ENCODE results near the gene TIMM10. TPM values are rescaled to one million over a fixed set of nuclear protein-coding genes. Genes with fewer than 3 reads are reported as not detected.

Gene TIMM10, protein sequence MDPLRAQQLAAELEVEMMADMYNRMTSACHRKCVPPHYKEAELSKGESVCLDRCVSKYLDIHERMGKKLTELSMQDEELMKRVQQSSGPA
- polyA plus RNA-seq (2011; rRNA removed) (76.6 and 82.8 TPM in 2 replicates), polyA minus RNA-seq (2011; rRNA and poly(A)+ RNA removed) (29.2 and 33.0 TPM in 2 replicates)

DNA sequence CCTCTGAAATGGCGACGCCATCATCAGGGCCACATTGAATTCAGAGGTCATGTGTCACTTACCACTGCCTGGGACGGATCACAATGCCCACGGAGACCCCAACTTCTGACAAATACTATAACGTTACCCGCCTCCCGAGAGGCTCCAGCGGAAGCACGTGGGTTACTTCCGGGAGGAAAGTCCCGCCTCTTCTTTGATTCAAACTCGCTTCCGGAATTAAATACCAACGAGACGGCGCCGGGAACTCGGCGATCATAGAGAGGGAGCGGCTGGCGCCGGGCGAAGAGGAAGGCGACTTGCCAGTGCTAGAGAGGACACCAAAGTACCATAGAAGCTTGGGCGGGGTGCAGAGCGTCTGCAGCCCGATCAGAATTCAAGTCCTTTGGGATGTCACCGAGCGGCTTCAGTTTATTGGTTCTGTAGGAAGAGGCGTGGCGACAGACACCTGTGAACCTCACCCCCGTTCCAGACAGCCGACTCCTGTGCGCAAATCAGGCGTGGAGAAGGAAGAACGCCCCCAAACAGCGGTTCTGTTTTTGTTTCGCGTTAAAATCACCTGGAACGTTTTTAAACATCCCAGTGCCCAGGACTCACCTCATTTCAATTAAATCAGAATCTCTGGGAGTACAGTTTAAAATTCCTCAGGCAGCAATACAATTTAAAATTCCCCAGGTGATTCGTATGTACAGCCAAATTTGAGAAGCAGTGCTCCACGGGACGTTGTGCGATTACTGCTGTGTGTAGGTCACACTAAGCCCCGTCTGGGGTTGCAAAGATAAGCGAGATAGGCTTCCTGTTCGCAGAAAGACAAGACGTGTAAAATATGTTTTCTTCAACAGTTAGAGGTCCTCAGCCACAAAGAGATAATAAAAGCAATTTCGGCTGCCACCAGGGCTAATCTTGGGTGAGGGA is at the start of gene TIMM10:
Gene TIMM10 (minus strand): TSS at position 159 of the 912 bp plus-strand sequence. CDS start 565 bp downstream, outside the sequence.
- H3K4me3 ChIP-seq (ENCODE audit: low read depth, low read length) = peak within 1 kb of the TSS; percentile 99
- no peaks in the 10 kb centered on the region for H3K9me3 ChIP-seq (ENCODE audit: control insufficient read depth, insufficient read depth, low read length)
- POLR2A ChIA-PET = interaction anchor here (0.5 to 0.7 kb wide), 2 partner anchors 111 to 208 kb away, joined by 3 to 4 read pairs; no protein-coding TSS in a partner anchor
- peak; percentile 86 for DNase-seq (ENCODE audit: low read depth, low spot score)
- H3K27me3 ChIP-seq (ENCODE audit: control insufficient read depth, insufficient read depth, low read length) = peaks cover 5% of the 10 kb centered on the region
- no peak for TF ChIP-seq CTCF (IDR thresholded peaks at IDR 0.05; ENCODE audit: low read depth, low read length)
- CTCF ChIA-PET = interaction anchor here (1.0 to 7.6 kb wide), 8 partner anchors 38 to 993 kb away, joined by 4 to 215 read pairs (median 6); partner anchors contain the start of gene RTN4RL2
- H3K27ac ChIP-seq (ENCODE audit: low read depth, low read length) = no peak within 1 kb of the TSS

DNA sequence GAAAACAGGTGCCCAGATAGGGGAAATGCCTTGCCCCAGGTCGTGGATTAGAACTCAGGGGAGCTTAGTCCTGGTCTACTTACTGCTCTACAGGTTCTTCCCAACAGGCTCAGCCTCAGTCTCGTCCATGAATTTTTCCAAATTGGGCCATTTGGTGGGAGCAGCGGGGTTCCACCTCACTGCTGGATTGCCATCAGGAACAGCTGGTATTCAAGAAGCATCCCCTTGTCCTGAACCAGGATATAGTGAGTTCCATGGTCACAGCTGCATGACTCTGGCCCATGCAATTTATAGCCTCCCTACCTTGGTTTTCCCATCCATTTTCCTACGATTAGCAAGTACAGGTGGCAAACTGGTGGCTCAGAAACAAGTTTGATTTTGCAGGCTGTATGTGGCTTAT is 43.5 kb upstream of the TIMM10 start:
- TF ChIP-seq CTCF (IDR thresholded peaks at IDR 0.05; ENCODE audit: low read depth, low read length) = no peak
- no peak overlapping the region for H3K27ac ChIP-seq (ENCODE audit: low read depth, low read length)
- ChIA-PET CTCF (interaction anchor here (7.5 kb wide), 1 partner anchor 68 kb away, joined by 227 read pairs; no protein-coding TSS in a partner anchor), POLR2A (no interaction called here)
- no peak overlapping the region for H3K4me3 ChIP-seq (ENCODE audit: low read depth, low read length)
- no peaks in the 10 kb centered on the region for H3K9me3 ChIP-seq (ENCODE audit: control insufficient read depth, insufficient read depth, low read length)
- peaks cover 9% of the 10 kb centered on the region for H3K27me3 ChIP-seq (ENCODE audit: control insufficient read depth, insufficient read depth, low read length)
- no peak for DNase-seq (ENCODE audit: low read depth, low spot score)

- no peaks in the 10 kb centered on the region; the same call in 1 of the 2 replicates for H3K9me3 ChIP-seq (ENCODE audit: control insufficient read depth, insufficient read depth, low read length)
- no peak overlapping the region for H3K27ac ChIP-seq (ENCODE audit: low read depth, low read length)
- no peak for TF ChIP-seq CTCF (IDR thresholded peaks at IDR 0.05; ENCODE audit: low read depth, low read length)
- no peak for DNase-seq (ENCODE audit: low read depth, low spot score)
- ChIA-PET CTCF (interaction anchor here (1.3 to 7.5 kb wide), 3 partner anchors 45 to 114 kb away, joined by 3 to 227 read pairs (median 6); no protein-coding TSS in a partner anchor), POLR2A (no interaction called here)
- no peak overlapping the region for H3K4me3 ChIP-seq (ENCODE audit: low read depth, low read length)
- peaks cover 4% of the 10 kb centered on the region for H3K27me3 ChIP-seq (ENCODE audit: control insufficient read depth, insufficient read depth, low read length)
Observed at GRCh38 chr11:57571606-57572005, 41.1 kb upstream of the TIMM10 start.

GRCh38 chr11:57568330-57568766 is 37.8 kb upstream of the TIMM10 start:
- peak; percentile 94 for TF ChIP-seq CTCF (IDR thresholded peaks at IDR 0.05; ENCODE audit: low read depth, low read length)
- H3K9me3 ChIP-seq (ENCODE audit: control insufficient read depth, insufficient read depth, low read length) = no peaks in the 10 kb centered on the region; the same call in 1 of the 2 replicates
- peak overlapping the region; percentile 96 for H3K4me3 ChIP-seq (ENCODE audit: low read depth, low read length)
- H3K27ac ChIP-seq (ENCODE audit: low read depth, low read length) = peak overlapping the region; percentile 68
- peak; percentile 33 for DNase-seq (ENCODE audit: low read depth, low spot score)
- ChIA-PET POLR2A (interaction anchor here (0.6 to 2.1 kb wide), 4 partner anchors 71 to 80 kb away, joined by 3 to 11 read pairs (median 6); no protein-coding TSS in a partner anchor), CTCF (interaction anchor here (0.6 to 7.5 kb wide), 28 partner anchors 10 to 958 kb away, joined by 3 to 227 read pairs (median 4); partner anchors contain the start of genes CLP1 and SERPING1)
- no peaks in the 10 kb centered on the region for H3K27me3 ChIP-seq (ENCODE audit: control insufficient read depth, insufficient read depth, low read length)

Measured in AG04450 (cell line).